ENCODE data around the gene CBFA2T3.
"Not testable (repeated sequence)": the region's sequence is repeated elsewhere in the genome, so short reads cannot be mapped to it uniquely, and the experiment has no call there.

The CBFA2T3 gene

GRCh38 chr16:89004209-89004831 lies 27.3 kb upstream of the CBFA2T3 start:
- H3K27ac ChIP-seq (replicated peaks) = no peak overlapping the region
- peak in 1 of 2 experiments; percentile 13 for DNase-seq (ENCODE audit: low read depth in 1 of 2, low spot score in 1 of 2)
- no peaks in the 10 kb centered on the region for H3K27me3 ChIP-seq (ENCODE audit: insufficient read depth, poor library complexity, severe bottlenecking)
- peak; percentile 17; the same call in 1 of the 2 replicates for TF ChIP-seq POLR2AphosphoS5 (IDR thresholded peaks at IDR 0.05; ENCODE audit: low read depth)
- TF ChIP-seq, protein P1, sequence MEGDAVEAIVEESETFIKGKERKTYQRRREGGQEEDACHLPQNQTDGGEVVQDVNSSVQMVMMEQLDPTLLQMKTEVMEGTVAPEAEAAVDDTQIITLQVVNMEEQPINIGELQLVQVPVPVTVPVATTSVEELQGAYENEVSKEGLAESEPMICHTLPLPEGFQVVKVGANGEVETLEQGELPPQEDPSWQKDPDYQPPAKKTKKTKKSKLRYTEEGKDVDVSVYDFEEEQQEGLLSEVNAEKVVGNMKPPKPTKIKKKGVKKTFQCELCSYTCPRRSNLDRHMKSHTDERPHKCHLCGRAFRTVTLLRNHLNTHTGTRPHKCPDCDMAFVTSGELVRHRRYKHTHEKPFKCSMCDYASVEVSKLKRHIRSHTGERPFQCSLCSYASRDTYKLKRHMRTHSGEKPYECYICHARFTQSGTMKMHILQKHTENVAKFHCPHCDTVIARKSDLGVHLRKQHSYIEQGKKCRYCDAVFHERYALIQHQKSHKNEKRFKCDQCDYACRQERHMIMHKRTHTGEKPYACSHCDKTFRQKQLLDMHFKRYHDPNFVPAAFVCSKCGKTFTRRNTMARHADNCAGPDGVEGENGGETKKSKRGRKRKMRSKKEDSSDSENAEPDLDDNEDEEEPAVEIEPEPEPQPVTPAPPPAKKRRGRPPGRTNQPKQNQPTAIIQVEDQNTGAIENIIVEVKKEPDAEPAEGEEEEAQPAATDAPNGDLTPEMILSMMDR (IDR thresholded peaks at IDR 0.05; ENCODE audit: insufficient read depth, low read length) = no peak
- no peak overlapping the region for H3K4me3 ChIP-seq (replicated peaks; ENCODE audit: insufficient read depth, low read length)

DNA sequence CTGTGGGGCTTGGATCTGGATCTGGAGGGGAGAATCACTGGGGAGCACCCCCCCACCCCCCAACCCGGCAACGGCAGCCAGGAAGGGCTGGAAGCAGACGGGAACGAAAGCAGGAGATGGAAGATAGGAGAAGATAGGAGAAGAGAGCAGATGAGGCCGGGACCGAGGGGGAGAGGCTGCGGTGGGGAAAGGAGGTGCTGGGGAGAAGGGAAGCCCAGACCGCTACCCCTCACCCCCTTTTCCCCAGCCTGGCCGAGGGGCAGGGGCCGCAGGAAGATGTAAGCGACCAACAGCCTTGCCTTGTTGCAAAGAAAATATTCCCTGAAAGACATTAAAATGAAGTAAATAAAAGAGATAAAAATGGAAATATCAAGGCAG lies 26.8 kb upstream of the CBFA2T3 start:
- H3K27ac ChIP-seq (replicated peaks) = no peak overlapping the region
- no peaks in the 10 kb centered on the region for H3K27me3 ChIP-seq (ENCODE audit: insufficient read depth, poor library complexity, severe bottlenecking)
- no peak for DNase-seq (ENCODE audit: low read depth in 1 of 2, low spot score in 1 of 2)
- no peak overlapping the region for H3K4me3 ChIP-seq (replicated peaks; ENCODE audit: insufficient read depth, low read length)
- no peak for TF ChIP-seq POLR2AphosphoS5 (IDR thresholded peaks at IDR 0.05; ENCODE audit: low read depth)
- no peak for TF ChIP-seq GABPA (IDR thresholded peaks at IDR 0.05; ENCODE audit: low read depth)
- TF ChIP-seq, protein P1 (IDR thresholded peaks at IDR 0.05; ENCODE audit: insufficient read depth, low read length) = no peak
- no peak for TF ChIP-seq REST (IDR thresholded peaks at IDR 0.05; ENCODE audit: insufficient replicate concordance, low read depth)
- TF ChIP-seq SPI1 (IDR thresholded peaks at IDR 0.05; ENCODE audit: borderline replicate concordance, low read depth) = no peak

DNA sequence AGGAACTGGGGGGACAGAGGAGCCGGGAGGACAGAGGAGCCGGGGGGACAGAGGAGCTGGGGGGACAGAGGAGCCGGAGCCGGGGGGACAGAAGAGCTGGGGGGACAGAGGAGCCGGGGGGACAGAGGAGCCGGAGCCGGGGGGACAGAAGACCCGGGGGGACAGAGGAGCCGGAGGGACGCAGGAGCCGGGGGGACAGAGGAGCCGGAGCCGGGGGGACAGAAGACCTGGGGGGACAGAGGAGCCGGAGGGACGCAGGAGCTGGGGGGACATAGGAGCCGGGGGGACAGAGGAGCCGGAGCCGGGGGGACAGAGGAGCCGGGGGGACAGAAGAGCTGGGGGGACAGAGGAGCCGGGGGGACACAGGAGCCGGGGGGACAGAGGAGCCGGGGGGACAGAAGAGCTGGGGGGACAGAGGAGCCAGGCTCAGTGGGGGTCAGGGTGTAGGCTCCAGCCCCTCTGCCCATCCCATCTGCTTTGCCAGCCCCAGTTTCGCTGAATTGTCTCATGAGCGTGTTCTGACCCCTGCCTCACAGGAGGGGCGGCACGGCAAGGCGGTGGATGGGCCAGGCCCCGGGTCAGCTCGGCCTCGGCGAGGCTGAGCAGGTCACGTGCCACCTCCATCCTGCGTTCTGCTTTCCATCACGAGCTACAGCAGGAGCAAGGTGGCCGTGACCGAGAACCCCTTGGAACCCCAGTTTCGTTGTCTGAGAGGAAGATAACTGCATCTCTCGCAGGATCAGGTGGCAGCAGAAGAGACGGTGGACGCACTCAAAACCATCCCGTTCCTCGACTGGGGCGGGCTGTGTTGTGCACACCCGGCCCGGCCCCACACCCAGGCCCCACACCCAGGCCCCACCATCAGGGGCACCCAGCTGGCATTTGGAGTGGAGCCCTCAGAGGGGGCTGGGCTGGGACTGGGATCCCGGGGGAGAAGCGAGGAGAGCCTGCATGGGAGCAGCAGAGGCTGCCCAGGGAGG lies 26.1 kb upstream of the CBFA2T3 start:
- DNase-seq (ENCODE audit: low read depth in 1 of 2, low spot score in 1 of 2) = no peak
- TF ChIP-seq POLR2AphosphoS5 (IDR thresholded peaks at IDR 0.05; ENCODE audit: low read depth) (no peak), REST (IDR thresholded peaks at IDR 0.05; ENCODE audit: insufficient replicate concordance, low read depth) (no peak), GABPA (IDR thresholded peaks at IDR 0.05; ENCODE audit: low read depth) (no peak), SPI1 (IDR thresholded peaks at IDR 0.05; ENCODE audit: borderline replicate concordance, low read depth) (no peak)
- TF ChIP-seq, protein P1 (IDR thresholded peaks at IDR 0.05; ENCODE audit: insufficient read depth, low read length) = no peak
- no peak overlapping the region for H3K4me3 ChIP-seq (replicated peaks; ENCODE audit: insufficient read depth, low read length)
- no peaks in the 10 kb centered on the region for H3K27me3 ChIP-seq (ENCODE audit: insufficient read depth, poor library complexity, severe bottlenecking)
- H3K27ac ChIP-seq (replicated peaks) = no peak overlapping the region

- not testable (repeated sequence) for DNase-seq (ENCODE audit: low read depth in 1 of 2, low spot score in 1 of 2); H3K27ac ChIP-seq (replicated peaks); H3K27me3 ChIP-seq (ENCODE audit: insufficient read depth, poor library complexity, severe bottlenecking); H3K4me3 ChIP-seq (replicated peaks; ENCODE audit: insufficient read depth, low read length)
These were observed 25.1 kb upstream of the CBFA2T3 start for GRCh38 chr16:89002081-89002480.

Data from HL-60 (cell line).